Stimulated activated CD4-positive, alpha-beta T cell treated with anti-CD3 and anti-CD28 coated beads, Interleukin-1b, Interleukin-23, amount 100 ng/mL, for 4 hours (primary cell): ENCODE results near the gene POU2F3.
"Not testable (repeated sequence)": the region's sequence is repeated elsewhere in the genome, so short reads cannot be mapped to it uniquely, and the experiment has no call there.

Source experiments
- DNase-seq, 2 donors: peaks; one replicate each; pipeline ENCODE4 v3.0.0-alpha.2; 2020; ENCODE audit warnings: low read depth in 2 of 2

Gene POU2F3

GRCh38 chr11:120249279-120250262, 9.6 kb downstream of the POU2F3 start:
- DNase-seq: no peak

GRCh38 chr11:120253377-120253776, 13.4 kb downstream of the POU2F3 start:
- not testable (repeated sequence) for DNase-seq

- no peak for DNase-seq
Measured at GRCh38 chr11:120254788-120255518, 15.0 kb downstream of the POU2F3 start.

GRCh38 chr11:120255519-120255866, 15.6 kb downstream of the POU2F3 start:
- DNase-seq: no peak

- no peak for DNase-seq
Measured at GRCh38 chr11:120256178-120256577, 16.2 kb downstream of the POU2F3 start.

- DNase-seq: no peak
Measured at GRCh38 chr11:120256779-120257178, 16.8 kb downstream of the POU2F3 start.

- no peak for DNase-seq
Measured at GRCh38 chr11:120257346-120257745, 17.4 kb downstream of the POU2F3 start.

- DNase-seq: no peak
Measured at GRCh38 chr11:120258661-120259060, 18.7 kb downstream of the POU2F3 start.

GRCh38 chr11:120259241-120259640, 19.3 kb downstream of the POU2F3 start:
- DNase-seq: no peak

GRCh38 chr11:120259988-120260565, 20.1 kb downstream of the POU2F3 start:
- no peak for DNase-seq

- DNase-seq: no peak
Measured at GRCh38 chr11:120260616-120261015, 20.7 kb downstream of the POU2F3 start.

GRCh38 chr11:120261321-120261720, 21.4 kb downstream of the POU2F3 start:
- DNase-seq: no peak

GRCh38 chr11:120261931-120262330, 22.0 kb downstream of the POU2F3 start:
- DNase-seq: no peak

GRCh38 chr11:120267319-120267718, 27.4 kb downstream of the POU2F3 start:
- DNase-seq: no peak

GRCh38 chr11:120268686-120269085, 28.7 kb downstream of the POU2F3 start:
- DNase-seq: no peak

- DNase-seq: no peak
Measured at GRCh38 chr11:120270386-120270785, 30.4 kb downstream of the POU2F3 start.

- no peak for DNase-seq
Measured at GRCh38 chr11:120271672-120272071, 31.7 kb downstream of the POU2F3 start.

GRCh38 chr11:120272303-120272702, 32.4 kb downstream of the POU2F3 start:
- no peak for DNase-seq

- no peak for DNase-seq
Measured at GRCh38 chr11:120273432-120273831, 33.5 kb downstream of the POU2F3 start.

- DNase-seq: not testable (repeated sequence)
Measured at GRCh38 chr11:120273956-120274355, 34.0 kb downstream of the POU2F3 start.

GRCh38 chr11:120279502-120279901, 39.6 kb downstream of the POU2F3 start:
- no peak for DNase-seq

GRCh38 chr11:120280600-120281051, 40.7 kb downstream of the POU2F3 start:
- DNase-seq: no peak
